ENCODE data around the gene SAMD11. TPM values are rescaled to one million over a fixed set of nuclear protein-coding genes. Genes with fewer than 3 reads are reported as not detected.

Gene SAMD11
- total RNA-seq, 1 donor from 2014 or later = not detected

GRCh38 chr1:932173-932510 lies 8.4 kb downstream of the SAMD11 start:
- Mint-ChIP-seq H3K27me3 (peaks cover 34% of the 10 kb centered on the region), H3K4me1 (no peaks in the 10 kb centered on the region), H3K36me3 (ENCODE audit: low read depth) (no peaks in the 10 kb centered on the region), H3K27ac (no peak overlapping the region), H3K9me3 (no peaks in the 10 kb centered on the region), H3K4me3 (no peak overlapping the region)
- intact Hi-C loops (cut with micrococcal nuclease) = no loop called here
- no peak for TF ChIP-seq CTCF (IDR thresholded peaks at IDR 0.05)
- no peak for DNase-seq
- POLR2A ChIA-PET = no interaction called here
- ATAC-seq (ENCODE audit: low read depth) = no peak
- CTCF ChIA-PET = no interaction called here

GRCh38 chr1:932776-933602 lies 9.3 kb downstream of the SAMD11 start:
- Mint-ChIP-seq H3K4me1 (no peaks in the 10 kb centered on the region), H3K9me3 (no peaks in the 10 kb centered on the region), H3K36me3 (ENCODE audit: low read depth) (no peaks in the 10 kb centered on the region), H3K27me3 (peaks cover 30% of the 10 kb centered on the region), H3K4me3 (no peak overlapping the region), H3K27ac (no peak overlapping the region)
- no peak for ATAC-seq (ENCODE audit: low read depth)
- DNase-seq = no peak
- TF ChIP-seq CTCF (IDR thresholded peaks at IDR 0.05) = no peak
- POLR2A ChIA-PET = no interaction called here
- intact Hi-C loops (cut with micrococcal nuclease) = no loop called here
- CTCF ChIA-PET = no interaction called here

GRCh38 chr1:933603-933940 lies 9.8 kb downstream of the SAMD11 start:
- TF ChIP-seq CTCF (IDR thresholded peaks at IDR 0.05) = no peak
- Mint-ChIP-seq H3K4me3 (no peak overlapping the region), H3K27ac (no peak overlapping the region), H3K27me3 (peaks cover 36% of the 10 kb centered on the region), H3K36me3 (ENCODE audit: low read depth) (no peaks in the 10 kb centered on the region), H3K9me3 (no peaks in the 10 kb centered on the region), H3K4me1 (no peaks in the 10 kb centered on the region)
- no peak for ATAC-seq (ENCODE audit: low read depth)
- no peak for DNase-seq
- intact Hi-C loops (cut with micrococcal nuclease) = no loop called here
- POLR2A ChIA-PET = no interaction called here
- CTCF ChIA-PET = no interaction called here

GRCh38 chr1:934991-935750 lies 11.4 kb downstream of the SAMD11 start:
- no peak overlapping the region for H3K27ac Mint-ChIP-seq
- no peaks in the 10 kb centered on the region for H3K36me3 Mint-ChIP-seq (ENCODE audit: low read depth)
- ChIA-PET CTCF (no interaction called here), POLR2A (no interaction called here)
- H3K9me3 Mint-ChIP-seq = no peaks in the 10 kb centered on the region
- H3K27me3 Mint-ChIP-seq = peaks cover 39% of the 10 kb centered on the region
- no peak for TF ChIP-seq CTCF (IDR thresholded peaks at IDR 0.05)
- DNase-seq (no peak), ATAC-seq (ENCODE audit: low read depth) (no peak)
- no peaks in the 10 kb centered on the region for H3K4me1 Mint-ChIP-seq
- intact Hi-C loops (cut with micrococcal nuclease) = no loop called here
- no peak overlapping the region for H3K4me3 Mint-ChIP-seq

GRCh38 chr1:935751-936231 lies 12.1 kb downstream of the SAMD11 start:
- no peaks in the 10 kb centered on the region for H3K9me3 Mint-ChIP-seq
- POLR2A ChIA-PET = no interaction called here
- no peaks in the 10 kb centered on the region for H3K36me3 Mint-ChIP-seq (ENCODE audit: low read depth)
- no peak overlapping the region for H3K27ac Mint-ChIP-seq
- TF ChIP-seq CTCF (IDR thresholded peaks at IDR 0.05) = no peak
- peaks cover 3% of the 10 kb centered on the region for H3K4me1 Mint-ChIP-seq
- ATAC-seq (ENCODE audit: low read depth) = no peak
- CTCF ChIA-PET = no interaction called here
- peaks cover 39% of the 10 kb centered on the region for H3K27me3 Mint-ChIP-seq
- intact Hi-C loops (cut with micrococcal nuclease) = no loop called here
- H3K4me3 Mint-ChIP-seq = no peak overlapping the region
- no peak for DNase-seq
